ENCODE measurements around the gene NOL8.

GRCh38 chr9:92345582-92345981, 20.4 kb upstream of the NOL8 start:
- TF ChIP-seq SP1 (CRISPR knock-in tag; conservative IDR thresholded peaks at IDR 0.05) (no peak), CBFB (CRISPR knock-in tag; IDR thresholded peaks at IDR 0.05; ENCODE audit: low read depth) (no peak), ZNF121 (CRISPR knock-in tag; IDR thresholded peaks at IDR 0.05) (no peak), ZNF416 (CRISPR knock-in tag; IDR thresholded peaks at IDR 0.05) (no peak), SMAD4 (CRISPR knock-in tag; IDR thresholded peaks at IDR 0.05) (no peak)
- TF ChIP-seq, protein P1, sequence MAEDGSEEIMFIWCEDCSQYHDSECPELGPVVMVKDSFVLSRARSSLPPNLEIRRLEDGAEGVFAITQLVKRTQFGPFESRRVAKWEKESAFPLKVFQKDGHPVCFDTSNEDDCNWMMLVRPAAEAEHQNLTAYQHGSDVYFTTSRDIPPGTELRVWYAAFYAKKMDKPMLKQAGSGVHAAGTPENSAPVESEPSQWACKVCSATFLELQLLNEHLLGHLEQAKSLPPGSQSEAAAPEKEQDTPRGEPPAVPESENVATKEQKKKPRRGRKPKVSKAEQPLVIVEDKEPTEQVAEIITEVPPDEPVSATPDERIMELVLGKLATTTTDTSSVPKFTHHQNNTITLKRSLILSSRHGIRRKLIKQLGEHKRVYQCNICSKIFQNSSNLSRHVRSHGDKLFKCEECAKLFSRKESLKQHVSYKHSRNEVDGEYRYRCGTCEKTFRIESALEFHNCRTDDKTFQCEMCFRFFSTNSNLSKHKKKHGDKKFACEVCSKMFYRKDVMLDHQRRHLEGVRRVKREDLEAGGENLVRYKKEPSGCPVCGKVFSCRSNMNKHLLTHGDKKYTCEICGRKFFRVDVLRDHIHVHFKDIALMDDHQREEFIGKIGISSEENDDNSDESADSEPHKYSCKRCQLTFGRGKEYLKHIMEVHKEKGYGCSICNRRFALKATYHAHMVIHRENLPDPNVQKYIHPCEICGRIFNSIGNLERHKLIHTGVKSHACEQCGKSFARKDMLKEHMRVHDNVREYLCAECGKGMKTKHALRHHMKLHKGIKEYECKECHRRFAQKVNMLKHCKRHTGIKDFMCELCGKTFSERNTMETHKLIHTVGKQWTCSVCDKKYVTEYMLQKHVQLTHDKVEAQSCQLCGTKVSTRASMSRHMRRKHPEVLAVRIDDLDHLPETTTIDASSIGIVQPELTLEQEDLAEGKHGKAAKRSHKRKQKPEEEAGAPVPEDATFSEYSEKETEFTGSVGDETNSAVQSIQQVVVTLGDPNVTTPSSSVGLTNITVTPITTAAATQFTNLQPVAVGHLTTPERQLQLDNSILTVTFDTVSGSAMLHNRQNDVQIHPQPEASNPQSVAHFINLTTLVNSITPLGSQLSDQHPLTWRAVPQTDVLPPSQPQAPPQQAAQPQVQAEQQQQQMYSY (CRISPR knock-in tag; IDR thresholded peaks at IDR 0.05), result no peak
- TF ChIP-seq, protein P2, sequence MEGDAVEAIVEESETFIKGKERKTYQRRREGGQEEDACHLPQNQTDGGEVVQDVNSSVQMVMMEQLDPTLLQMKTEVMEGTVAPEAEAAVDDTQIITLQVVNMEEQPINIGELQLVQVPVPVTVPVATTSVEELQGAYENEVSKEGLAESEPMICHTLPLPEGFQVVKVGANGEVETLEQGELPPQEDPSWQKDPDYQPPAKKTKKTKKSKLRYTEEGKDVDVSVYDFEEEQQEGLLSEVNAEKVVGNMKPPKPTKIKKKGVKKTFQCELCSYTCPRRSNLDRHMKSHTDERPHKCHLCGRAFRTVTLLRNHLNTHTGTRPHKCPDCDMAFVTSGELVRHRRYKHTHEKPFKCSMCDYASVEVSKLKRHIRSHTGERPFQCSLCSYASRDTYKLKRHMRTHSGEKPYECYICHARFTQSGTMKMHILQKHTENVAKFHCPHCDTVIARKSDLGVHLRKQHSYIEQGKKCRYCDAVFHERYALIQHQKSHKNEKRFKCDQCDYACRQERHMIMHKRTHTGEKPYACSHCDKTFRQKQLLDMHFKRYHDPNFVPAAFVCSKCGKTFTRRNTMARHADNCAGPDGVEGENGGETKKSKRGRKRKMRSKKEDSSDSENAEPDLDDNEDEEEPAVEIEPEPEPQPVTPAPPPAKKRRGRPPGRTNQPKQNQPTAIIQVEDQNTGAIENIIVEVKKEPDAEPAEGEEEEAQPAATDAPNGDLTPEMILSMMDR (IDR thresholded peaks at IDR 0.05), result no peak
